Chondrocyte (in vitro differentiated cells): ENCODE measurements around the gene MRPL11. TPM values are rescaled to one million over a fixed set of nuclear protein-coding genes. Genes with fewer than 3 reads are reported as not detected.

Source experiments
- DNase-seq: peaks from one replicate; pipeline ENCODE4 v3.0.0; 2021; ENCODE audit warnings: mixed read lengths, low spot score
- H3K27ac Mint-ChIP-seq: one replicate; pipeline ENCODE4 v1.8.0; 2021; ENCODE audit warnings: mild to moderate bottlenecking, moderate library complexity, mixed read lengths; ENCODE audit not compliant: unreplicated experiment
- H3K27me3 Mint-ChIP-seq: 2 replicates; pipeline ENCODE4 v1.8.0; 2021; ENCODE audit warnings: low read depth, mixed read lengths
- H3K36me3 Mint-ChIP-seq: 2 replicates; pipeline ENCODE4 v1.8.0; 2021; ENCODE audit warnings: low read depth, mixed read lengths
- H3K4me1 Mint-ChIP-seq: 2 replicates; pipeline ENCODE4 v1.8.0; 2021; ENCODE audit warnings: low read depth, mild to moderate bottlenecking, mixed read lengths
- H3K4me3 Mint-ChIP-seq: one replicate; pipeline ENCODE4 v1.8.0; 2021; ENCODE audit warnings: mild to moderate bottlenecking, moderate library complexity, mixed read lengths; ENCODE audit not compliant: unreplicated experiment
- H3K9me3 Mint-ChIP-seq: 2 replicates; pipeline ENCODE4 v1.8.0; 2021; ENCODE audit warnings: low read depth, mixed read lengths
- CTCF ChIP-seq: fragments of 200-600 bp; sonication (generic); IDR thresholded peaks from 2 replicates; pipeline ENCODE4 v1.5.0; 2021; ENCODE audit warnings: antibody characterized with exemption, mild to moderate bottlenecking, moderate library complexity
- long read RNA-seq: library from polyadenylated mRNA; stranded (forward); transcript quantifications from one replicate; pipeline ENCODE4 v2.0.0, GENCODE V29; 2021
- total RNA-seq: library from RNA; stranded (reverse); gene quantifications from 3 replicates; pipeline ENCODE4 v1.2.1, GENCODE V29; 2021

Gene MRPL11
- total RNA-seq, result 30.9 to 45.6 TPM (median 35.9 TPM) in 3 replicates
- long read RNA-seq, transcript MRPL11-203 (5 exons, 1,527 nt), result minor isoform, 5 of 25 reads
- long read RNA-seq, transcript MRPL11-201 (5 exons, 1,605 nt), result major isoform, 18 of 25 reads
- long read RNA-seq, partial matches to known transcripts, result 0 of 25 reads
- long read RNA-seq, other reads (novel, unspliced or antisense), result 1 of 25 reads

- Mint-ChIP-seq H3K36me3 (peaks cover 13% of the 10 kb centered on the region), H3K4me3 (peak within 1 kb of the TSS; percentile 87), H3K27me3 (peaks cover 3% of the 10 kb centered on the region), H3K27ac (peak within 1 kb of the TSS; percentile 97), H3K9me3 (peaks cover 5% of the 10 kb centered on the region), H3K4me1 (peaks cover 7% of the 10 kb centered on the region)
- no peak for DNase-seq
- peak; percentile 84 for TF ChIP-seq CTCF
Observed at GRCh38 chr11:66438504-66439466, at the start of gene MRPL11. Gene MRPL11 (minus strand): TSS chr11:66438848. CDS start chr11:66438754, 94 bp downstream.

GRCh38 chr11:66484806-66485380 is 46.2 kb upstream of the MRPL11 start:
- H3K4me1 Mint-ChIP-seq, result peaks cover 5% of the 10 kb centered on the region
- no peak overlapping the region for H3K4me3 Mint-ChIP-seq
- DNase-seq, result no peak
- H3K27me3 Mint-ChIP-seq, result no peaks in the 10 kb centered on the region
- TF ChIP-seq CTCF, result no peak
- H3K27ac Mint-ChIP-seq, result no peak overlapping the region
- H3K9me3 Mint-ChIP-seq, result no peaks in the 10 kb centered on the region
- H3K36me3 Mint-ChIP-seq, result peaks cover 5% of the 10 kb centered on the region

- Mint-ChIP-seq H3K27me3 (no peaks in the 10 kb centered on the region), H3K4me1 (peaks cover 18% of the 10 kb centered on the region), H3K27ac (peak within 1 kb of the TSS; percentile 95), H3K36me3 (no peaks in the 10 kb centered on the region), H3K4me3 (peak within 1 kb of the TSS; percentile 99), H3K9me3 (no peaks in the 10 kb centered on the region)
- peak; percentile 99 for DNase-seq
- TF ChIP-seq CTCF, result no peak
Observed at GRCh38 chr11:66480117-66480938, 41.7 kb upstream of the MRPL11 start, which contains the start of gene DPP3. Gene DPP3 (plus strand): TSS chr11:66480434. CDS start chr11:66482201, 1,767 bp downstream.

- peak overlapping the region; percentile 95 for H3K27ac Mint-ChIP-seq
- H3K36me3 Mint-ChIP-seq, result no peaks in the 10 kb centered on the region
- no peaks in the 10 kb centered on the region for H3K9me3 Mint-ChIP-seq
- no peak for TF ChIP-seq CTCF
- H3K27me3 Mint-ChIP-seq, result no peaks in the 10 kb centered on the region
- H3K4me1 Mint-ChIP-seq, result peaks cover 18% of the 10 kb centered on the region
- no peak for DNase-seq
- peak overlapping the region; percentile 99 for H3K4me3 Mint-ChIP-seq
Observed at GRCh38 chr11:66479394-66480116, 40.9 kb upstream of the MRPL11 start.
